Gastroesophageal sphincter (tissue), 3 donors: ENCODE data around the gene KCNF1.

ENCODE experiments used
- POLR2A ChIP-seq, 2 donors: fragments of 450-650 bp; IDR thresholded peaks; one replicate each; pipeline ENCODE4 v1.6.1; 2017; ENCODE audit warnings: antibody characterized with exemption in 2 of 2, mild to moderate bottlenecking in 2 of 2, moderate library complexity in 1 of 2
- TF ChIP-seq, protein P1 (sequence below), 4 experiments: fragments of 200-600 bp in 2 of 4; fragments of 450-650 bp in 2 of 4; sonication (generic) in 1 of 4; IDR thresholded peaks; one replicate each; pipeline ENCODE4 v1.5.1; 2017 to 2019; ENCODE audit warnings: antibody characterized with exemption in 4 of 4, mild to moderate bottlenecking in 2 of 4, moderate library complexity in 2 of 4

DNA sequence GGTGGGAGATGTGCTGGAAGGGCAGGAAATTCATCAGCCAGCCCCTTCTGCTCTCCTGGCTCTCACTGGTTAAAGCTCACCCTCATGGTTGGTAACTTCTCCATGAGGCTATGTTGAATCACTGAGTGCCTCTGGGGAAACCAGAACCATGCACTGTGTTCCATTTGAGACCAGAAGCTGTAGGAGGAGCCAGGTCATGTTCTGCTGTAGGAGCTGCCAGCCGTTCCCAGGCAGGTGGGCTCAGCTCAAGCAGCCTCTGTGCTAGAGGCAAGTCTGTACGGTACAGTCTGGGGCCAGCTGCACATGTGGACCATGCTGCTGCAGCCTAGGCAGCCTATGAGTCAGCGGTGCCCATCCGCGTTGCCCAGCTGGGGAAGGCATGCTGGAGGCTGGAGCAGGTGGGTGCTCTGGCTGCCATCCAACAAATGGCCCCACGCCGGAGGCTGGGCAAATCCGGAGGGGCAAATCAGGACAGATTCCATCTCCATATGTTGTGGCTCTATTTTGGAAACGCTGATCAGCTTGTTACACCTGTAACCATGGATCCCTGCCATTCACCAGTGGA lies 22.0 kb upstream of the KCNF1 start:
- TF ChIP-seq POLR2A (IDR thresholded peaks at IDR 0.05): no peak
- TF ChIP-seq, protein P1, sequence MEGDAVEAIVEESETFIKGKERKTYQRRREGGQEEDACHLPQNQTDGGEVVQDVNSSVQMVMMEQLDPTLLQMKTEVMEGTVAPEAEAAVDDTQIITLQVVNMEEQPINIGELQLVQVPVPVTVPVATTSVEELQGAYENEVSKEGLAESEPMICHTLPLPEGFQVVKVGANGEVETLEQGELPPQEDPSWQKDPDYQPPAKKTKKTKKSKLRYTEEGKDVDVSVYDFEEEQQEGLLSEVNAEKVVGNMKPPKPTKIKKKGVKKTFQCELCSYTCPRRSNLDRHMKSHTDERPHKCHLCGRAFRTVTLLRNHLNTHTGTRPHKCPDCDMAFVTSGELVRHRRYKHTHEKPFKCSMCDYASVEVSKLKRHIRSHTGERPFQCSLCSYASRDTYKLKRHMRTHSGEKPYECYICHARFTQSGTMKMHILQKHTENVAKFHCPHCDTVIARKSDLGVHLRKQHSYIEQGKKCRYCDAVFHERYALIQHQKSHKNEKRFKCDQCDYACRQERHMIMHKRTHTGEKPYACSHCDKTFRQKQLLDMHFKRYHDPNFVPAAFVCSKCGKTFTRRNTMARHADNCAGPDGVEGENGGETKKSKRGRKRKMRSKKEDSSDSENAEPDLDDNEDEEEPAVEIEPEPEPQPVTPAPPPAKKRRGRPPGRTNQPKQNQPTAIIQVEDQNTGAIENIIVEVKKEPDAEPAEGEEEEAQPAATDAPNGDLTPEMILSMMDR (IDR thresholded peaks at IDR 0.05): no peak
